Measurements from ENCODE around the gene DOCK9. TPM values are rescaled to one million over a fixed set of nuclear protein-coding genes. Genes with fewer than 3 reads are reported as not detected.

DOCK9 gene
- total RNA-seq, 1 donor from 2014 or later = 21.0 TPM

GRCh38 chr13:98990701-98991100 lies 12.8 kb upstream of the DOCK9 start:
- Mint-ChIP-seq H3K4me1 (peaks cover 9% of the 10 kb centered on the region), H3K9me3 (peaks cover 8% of the 10 kb centered on the region), H3K27me3 (ENCODE audit: low read depth) (no peaks in the 10 kb centered on the region), H3K36me3 (no peaks in the 10 kb centered on the region), H3K4me3 (no peak overlapping the region), H3K27ac (no peak overlapping the region)
- no peak for TF ChIP-seq CTCF (IDR thresholded peaks at IDR 0.05; ENCODE audit: unreplicated experiment)
- DNase-seq (ENCODE audit: low spot score in 2 of 2, unreplicated experiment in 2 of 2) = no peak

- no peaks in the 10 kb centered on the region for H3K36me3 Mint-ChIP-seq
- H3K27me3 Mint-ChIP-seq (ENCODE audit: low read depth) = no peaks in the 10 kb centered on the region
- peaks cover 8% of the 10 kb centered on the region for H3K9me3 Mint-ChIP-seq
- H3K27ac Mint-ChIP-seq = no peak overlapping the region
- peaks cover 9% of the 10 kb centered on the region for H3K4me1 Mint-ChIP-seq
- H3K4me3 Mint-ChIP-seq = no peak overlapping the region
- TF ChIP-seq CTCF (IDR thresholded peaks at IDR 0.05; ENCODE audit: unreplicated experiment) = no peak
- DNase-seq (ENCODE audit: low spot score in 2 of 2, unreplicated experiment in 2 of 2) = no peak
Measured at GRCh38 chr13:98989469-98990235, 11.8 kb upstream of the DOCK9 start.

GRCh38 chr13:98988780-98989179 lies 10.9 kb upstream of the DOCK9 start:
- H3K9me3 Mint-ChIP-seq = peaks cover 8% of the 10 kb centered on the region
- H3K27ac Mint-ChIP-seq = peak overlapping the region; percentile 71
- H3K4me1 Mint-ChIP-seq = peaks cover 9% of the 10 kb centered on the region
- no peak overlapping the region for H3K4me3 Mint-ChIP-seq
- no peaks in the 10 kb centered on the region for H3K36me3 Mint-ChIP-seq
- DNase-seq (ENCODE audit: low spot score in 2 of 2, unreplicated experiment in 2 of 2) = no peak
- H3K27me3 Mint-ChIP-seq (ENCODE audit: low read depth) = no peaks in the 10 kb centered on the region
- no peak for TF ChIP-seq CTCF (IDR thresholded peaks at IDR 0.05; ENCODE audit: unreplicated experiment)

- H3K9me3 Mint-ChIP-seq = peaks cover 8% of the 10 kb centered on the region
- TF ChIP-seq CTCF (IDR thresholded peaks at IDR 0.05; ENCODE audit: unreplicated experiment) = no peak
- H3K4me1 Mint-ChIP-seq = peaks cover 9% of the 10 kb centered on the region
- no peak for DNase-seq (ENCODE audit: low spot score in 2 of 2, unreplicated experiment in 2 of 2)
- peak overlapping the region; percentile 71 for H3K27ac Mint-ChIP-seq
- no peaks in the 10 kb centered on the region for H3K27me3 Mint-ChIP-seq (ENCODE audit: low read depth)
- H3K4me3 Mint-ChIP-seq = no peak overlapping the region
- H3K36me3 Mint-ChIP-seq = no peaks in the 10 kb centered on the region
Measured at GRCh38 chr13:98988277-98988676, 10.4 kb upstream of the DOCK9 start.

- no peak for DNase-seq (ENCODE audit: low spot score in 2 of 2, unreplicated experiment in 2 of 2)
- Mint-ChIP-seq H3K4me3 (no peak overlapping the region), H3K27me3 (ENCODE audit: low read depth) (no peaks in the 10 kb centered on the region), H3K4me1 (peaks cover 9% of the 10 kb centered on the region), H3K9me3 (peaks cover 8% of the 10 kb centered on the region), H3K27ac (peak overlapping the region; percentile 11), H3K36me3 (no peaks in the 10 kb centered on the region)
- TF ChIP-seq CTCF (IDR thresholded peaks at IDR 0.05; ENCODE audit: unreplicated experiment) = no peak
Measured at GRCh38 chr13:98987275-98987674, 9.4 kb upstream of the DOCK9 start.

All from mesothelial cell of epicardium (in vitro differentiated cells).